WTC11 (cell line): ENCODE measurements around the gene SRSF3. TPM values are rescaled to one million over a fixed set of nuclear protein-coding genes. Genes with fewer than 3 reads are reported as not detected.

ENCODE experiments used
- ATAC-seq: fragments of 200-7000 bp; cut with Tn5 transposase; 2 replicates; pipeline ENCODE4 v1.10.0; 2021; ENCODE audit warnings: mild to moderate bottlenecking, moderate library complexity
- CTCF ChIA-PET: fragments of 300-600 bp; sonication (Branson Sonifier 250); formaldehyde crosslinking; loops from one replicate; lab custom pipeline; 2021; ENCODE audit warnings: antibody characterized with exemption; lab: Charles Lee
- POLR2A ChIA-PET: fragments of 350-600 bp; sonication (Branson Sonifier 250); formaldehyde crosslinking; loops from one replicate; lab custom pipeline; 2021; ENCODE audit warnings: antibody characterized with exemption; lab: Charles Lee
- DNase-seq: peaks from one replicate; pipeline ENCODE4 v3.0.0; 2021; ENCODE audit warnings: low spot score
- H3K27ac Mint-ChIP-seq: 2 replicates; pipeline ENCODE4 v1.8.0; 2021; ENCODE audit warnings: mixed read lengths
- H3K27me3 Mint-ChIP-seq: 2 replicates; pipeline ENCODE4 v1.8.0; 2021; ENCODE audit warnings: low read depth, mild to moderate bottlenecking, moderate library complexity, mixed read lengths
- H3K36me3 Mint-ChIP-seq: 2 replicates; pipeline ENCODE4 v1.8.0; 2021; ENCODE audit warnings: mixed read lengths
- H3K4me1 Mint-ChIP-seq: 2 replicates; pipeline ENCODE4 v1.8.0; 2022; ENCODE audit warnings: mixed read lengths
- H3K4me3 Mint-ChIP-seq: 2 replicates; pipeline ENCODE4 v1.8.0; 2021; ENCODE audit warnings: mild to moderate bottlenecking, moderate library complexity, mixed read lengths
- H3K9me3 Mint-ChIP-seq: 2 replicates; pipeline ENCODE4 v1.8.0; 2021; ENCODE audit warnings: mixed read lengths
- AFF4 ChIP-seq: sonication (generic); formaldehyde crosslinking; IDR thresholded peaks from 2 replicates; pipeline ENCODE4 v1.8.1; 2023; ENCODE audit warnings: mild to moderate bottlenecking, missing genetic modification reagents, borderline replicate concordance
- CBFB ChIP-seq: sonication (generic); formaldehyde crosslinking; IDR thresholded peaks from 2 replicates; pipeline ENCODE4 v1.8.1; 2022; ENCODE audit warnings: mild to moderate bottlenecking, low read depth, missing genetic modification reagents
- CDX4 ChIP-seq: fragments of 250-450 bp; sonication (Bioruptor Pico); IDR thresholded peaks from 2 replicates; pipeline ENCODE4 v1.9.0; 2021; ENCODE audit warnings: moderate library complexity, mild to moderate bottlenecking, inconsistent platforms, borderline replicate concordance
- E2F1 ChIP-seq: sonication (generic); formaldehyde crosslinking; IDR thresholded peaks from 2 replicates; pipeline ENCODE4 v1.8.0; 2022; ENCODE audit warnings: mild to moderate bottlenecking, missing genetic modification reagents
- EMX1 ChIP-seq: fragments of 250-450 bp; sonication (Bioruptor Pico); IDR thresholded peaks from 2 replicates; pipeline ENCODE4 v1.8.0; 2021; ENCODE audit warnings: mild to moderate bottlenecking
- HMGXB4 ChIP-seq: sonication (generic); formaldehyde crosslinking; IDR thresholded peaks from 2 replicates; pipeline ENCODE4 v1.8.1; 2023; ENCODE audit warnings: mild to moderate bottlenecking, moderate library complexity, missing genetic modification reagents
- MYBL2 ChIP-seq: sonication (generic); formaldehyde crosslinking; IDR thresholded peaks from 2 replicates; pipeline ENCODE4 v1.8.1; 2023; ENCODE audit warnings: mild to moderate bottlenecking, moderate library complexity, missing genetic modification reagents
- NFE2L1 ChIP-seq: sonication (generic); formaldehyde crosslinking; IDR thresholded peaks from 2 replicates; pipeline ENCODE4 v1.8.1; 2023; ENCODE audit warnings: missing genetic modification reagents
- NR1H2 ChIP-seq: sonication (generic); formaldehyde crosslinking; IDR thresholded peaks from 2 replicates; pipeline ENCODE4 v1.9.0; 2021; ENCODE audit warnings: mild to moderate bottlenecking, moderate library complexity, missing genetic modification reagents
- PRRX2 ChIP-seq: fragments of 250-450 bp; sonication (Bioruptor Pico); IDR thresholded peaks from 2 replicates; pipeline ENCODE4 v1.8.0; 2021; ENCODE audit warnings: mild to moderate bottlenecking
- SMAD3 ChIP-seq: sonication (generic); formaldehyde crosslinking; IDR thresholded peaks from 2 replicates; pipeline ENCODE4 v1.8.0; 2022; ENCODE audit warnings: missing genetic modification reagents, mild to moderate bottlenecking, borderline replicate concordance
- SMAD4 ChIP-seq: sonication (generic); formaldehyde crosslinking; IDR thresholded peaks from 2 replicates; pipeline ENCODE4 v1.8.0; 2022; ENCODE audit warnings: mild to moderate bottlenecking, missing genetic modification reagents
- SP1 ChIP-seq: sonication (generic); formaldehyde crosslinking; conservative IDR thresholded peaks from 2 replicates; pipeline ENCODE4 v1.8.1; 2022; ENCODE audit warnings: missing genetic modification reagents
- TEAD4 ChIP-seq: sonication (generic); formaldehyde crosslinking; IDR thresholded peaks from 2 replicates; pipeline ENCODE4 v1.8.0; 2022; ENCODE audit warnings: mild to moderate bottlenecking, missing genetic modification reagents
- ZNF317 ChIP-seq: sonication (generic); formaldehyde crosslinking; IDR thresholded peaks from 2 replicates; pipeline ENCODE4 v1.8.1; 2023; ENCODE audit warnings: low read depth, mild to moderate bottlenecking, moderate library complexity, missing genetic modification reagents, borderline replicate concordance
- ZNF423 ChIP-seq: fragments of 250-450 bp; sonication (Bioruptor Pico); IDR thresholded peaks from 2 replicates; pipeline ENCODE4 v2.1.2; 2022; ENCODE audit warnings: mild to moderate bottlenecking, moderate library complexity
- total RNA-seq: library from RNA; stranded (reverse); gene quantifications from 3 replicates; pipeline ENCODE4 v1.2.3, GENCODE V29; 2021

The SRSF3 gene
- total RNA-seq, 1 experiment from 2014 or later: 554 TPM

GRCh38 chr6:36621371-36621855, 27.3 kb downstream of the SRSF3 start (continued):
- TF ChIP-seq TEAD4 (CRISPR knock-in tag) (no peak), PRRX2 (CRISPR knock-in tag) (no peak), CBFB (CRISPR knock-in tag) (no peak), E2F1 (CRISPR knock-in tag) (no peak), HMGXB4 (CRISPR knock-in tag) (no peak), SMAD3 (no peak), AFF4 (CRISPR knock-in tag) (no peak), EMX1 (CRISPR knock-in tag) (no peak)

GRCh38 chr6:36622901-36623546, 28.9 kb downstream of the SRSF3 start:
- no peaks in the 10 kb centered on the region for H3K9me3 Mint-ChIP-seq
- ATAC-seq: no peak
- peaks cover 16% of the 10 kb centered on the region for H3K4me1 Mint-ChIP-seq
- H3K27me3 Mint-ChIP-seq: no peaks in the 10 kb centered on the region
- ChIA-PET CTCF (interaction anchor here (0.6 to 1.0 kb wide), 3 partner anchors 10 to 136 kb away, joined by 3 to 4 read pairs (median 3); no protein-coding TSS in a partner anchor), POLR2A (no interaction called here)
- TF ChIP-seq ZNF317 (CRISPR knock-in tag) (no peak), NFE2L1 (CRISPR knock-in tag) (no peak), CDX4 (CRISPR knock-in tag) (no peak), SMAD4 (no peak), SP1 (CRISPR knock-in tag) (no peak), ZNF423 (no peak), MYBL2 (CRISPR knock-in tag) (no peak), NR1H2 (CRISPR knock-in tag) (no peak)
- H3K36me3 Mint-ChIP-seq: no peaks in the 10 kb centered on the region
- peak; percentile 4 for DNase-seq
- no peak overlapping the region for H3K4me3 Mint-ChIP-seq
- H3K27ac Mint-ChIP-seq: no peak overlapping the region
